ENCODE measurements around the gene PDXP. TPM values are rescaled to one million over a fixed set of nuclear protein-coding genes. Genes with fewer than 3 reads are reported as not detected.

The PDXP gene
- total and polyA plus RNA-seq, 2 of the 13 experiments (the other 11 are each of a cell fraction or from before 2014, with no cell fraction given): 58.2 to 70.6 TPM

DNA sequence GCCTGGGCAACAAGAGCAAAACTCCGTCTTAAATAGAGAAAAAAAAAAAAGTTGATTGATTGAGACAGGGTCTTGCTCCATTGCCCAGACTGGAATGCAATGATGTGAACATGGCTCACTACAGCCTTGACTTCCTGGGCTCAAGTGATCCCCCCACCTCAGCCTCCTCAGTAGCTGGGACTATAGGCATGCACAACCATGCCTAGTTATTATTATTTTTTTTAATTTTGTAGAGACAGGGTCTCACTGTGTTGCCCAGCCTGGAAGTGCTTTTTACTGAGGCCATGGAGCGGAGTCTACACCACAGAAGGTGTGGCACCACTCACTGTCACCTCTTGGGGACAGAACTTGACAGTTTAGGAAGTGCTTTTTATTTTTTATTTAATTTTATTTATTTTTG is 56.1 kb downstream of the PDXP start:
- BruUV-seq (replicated peaks): no TSS peak
- 95% methylated on average over 2 of the region's 2 CpGs for WGBS (ENCODE audit: low lambda C conversion rate)
- in situ Hi-C loops (cut with HindIII; ENCODE audit: extremely low pct_ligation_motif_present, low pct_unique_long_range_greater_than_20kb): no loop called here

DNA sequence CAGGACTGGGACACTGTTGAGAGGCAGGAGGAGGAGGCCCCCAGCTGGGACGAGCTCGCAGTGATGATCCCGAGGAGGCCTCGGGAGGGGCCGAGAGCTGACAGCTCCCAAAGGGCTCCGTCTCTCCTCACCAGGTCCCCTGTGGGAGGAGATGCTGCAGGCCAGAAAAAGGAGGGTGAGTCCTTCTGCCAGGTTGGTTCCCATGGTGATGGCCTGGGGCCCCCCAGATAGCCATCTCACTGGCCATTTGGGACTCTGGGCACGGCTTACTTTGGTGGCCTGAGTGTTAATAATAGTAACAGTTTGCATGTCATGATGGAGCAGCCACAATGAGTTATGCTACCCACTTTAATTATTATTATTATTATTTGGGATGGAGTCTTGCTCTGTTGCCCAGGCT is 57.2 kb downstream of the PDXP start:
- no TSS peak for BruUV-seq (replicated peaks)
- ChIA-PET POLR2A (no interaction called here), CTCF (ENCODE audit: low intra/inter-chr PET ratio, low total read pairs) (no interaction called here)
- Histone ChIP-seq H3K9me3 (ENCODE audit: low read length) (no peaks in the 10 kb centered on the region), H3K4me3 (replicated peaks in 1 of 3; ENCODE audit: insufficient read depth in 1 of 3, low read depth in 2 of 3, low read length in 3 of 3) (no peak overlapping the region), H3K79me2 (ENCODE audit: insufficient read depth, low read length) (no peaks in the 10 kb centered on the region), H3K27me3 (ENCODE audit: control insufficient read depth in 1 of 2, insufficient read depth in 2 of 2, low read length in 2 of 2) (no peaks in the 10 kb centered on the region), H3K4me2 (ENCODE audit: low read depth, low read length) (no peak overlapping the region), H3K9ac (ENCODE audit: insufficient read depth, low read depth, low read length) (no peak overlapping the region), H3K27ac (ENCODE audit: extremely low read length, insufficient read depth, low read length) (no peak overlapping the region), H3K36me3 (replicated peaks in 1 of 2; ENCODE audit: control insufficient read depth in 1 of 2, insufficient read depth in 2 of 2, low read length in 2 of 2) (peaks cover 0 to 3% of the 10 kb centered on the region in 2 experiments; a peak in 2 of 5 replicates), H4K20me1 (ENCODE audit: insufficient read depth, low read length) (no peaks in the 10 kb centered on the region), H2AFZ (ENCODE audit: low read length) (no peak overlapping the region), H3K4me1 (ENCODE audit: insufficient read depth, low read length) (no peaks in the 10 kb centered on the region)
- WGBS (ENCODE audit: low lambda C conversion rate): 96% methylated on average over 7 of the region's 7 CpGs
- DNase-seq (ENCODE audit: low spot score) (no peak), FAIRE-seq (no peak), ATAC-seq (no peak)
- in situ Hi-C loops (cut with HindIII; ENCODE audit: extremely low pct_ligation_motif_present, low pct_unique_long_range_greater_than_20kb): no loop called here
- intact Hi-C loops (cut with micrococcal nuclease; ENCODE audit: unreplicated experiment): no loop called here
- TF ChIP-seq ZNF589 (CRISPR knock-in tag; conservative IDR thresholded peaks at IDR 0.05) (no peak), ZNF772 (CRISPR knock-in tag; IDR thresholded peaks at IDR 0.05) (no peak), ZFP1 (CRISPR knock-in tag; IDR thresholded peaks at IDR 0.05) (no peak), HNF4A (CRISPR knock-in tag; IDR thresholded peaks at IDR 0.05) (no peak), ZNF101 (CRISPR knock-in tag; IDR thresholded peaks at IDR 0.05; ENCODE audit: borderline replicate concordance, low read depth) (no peak), MIER2 (CRISPR knock-in tag; IDR thresholded peaks at IDR 0.05) (no peak), CBFB (CRISPR knock-in tag; IDR thresholded peaks at IDR 0.05) (no peak), MAFF (IDR thresholded peaks at IDR 0.05; ENCODE audit: low read depth, low read length) (no peak), ZNF260 (CRISPR knock-in tag; IDR thresholded peaks at IDR 0.05; ENCODE audit: borderline replicate concordance, low read depth) (no peak), ZNF557 (CRISPR knock-in tag; IDR thresholded peaks at IDR 0.05) (no peak)
- TF ChIP-seq, protein P1, sequence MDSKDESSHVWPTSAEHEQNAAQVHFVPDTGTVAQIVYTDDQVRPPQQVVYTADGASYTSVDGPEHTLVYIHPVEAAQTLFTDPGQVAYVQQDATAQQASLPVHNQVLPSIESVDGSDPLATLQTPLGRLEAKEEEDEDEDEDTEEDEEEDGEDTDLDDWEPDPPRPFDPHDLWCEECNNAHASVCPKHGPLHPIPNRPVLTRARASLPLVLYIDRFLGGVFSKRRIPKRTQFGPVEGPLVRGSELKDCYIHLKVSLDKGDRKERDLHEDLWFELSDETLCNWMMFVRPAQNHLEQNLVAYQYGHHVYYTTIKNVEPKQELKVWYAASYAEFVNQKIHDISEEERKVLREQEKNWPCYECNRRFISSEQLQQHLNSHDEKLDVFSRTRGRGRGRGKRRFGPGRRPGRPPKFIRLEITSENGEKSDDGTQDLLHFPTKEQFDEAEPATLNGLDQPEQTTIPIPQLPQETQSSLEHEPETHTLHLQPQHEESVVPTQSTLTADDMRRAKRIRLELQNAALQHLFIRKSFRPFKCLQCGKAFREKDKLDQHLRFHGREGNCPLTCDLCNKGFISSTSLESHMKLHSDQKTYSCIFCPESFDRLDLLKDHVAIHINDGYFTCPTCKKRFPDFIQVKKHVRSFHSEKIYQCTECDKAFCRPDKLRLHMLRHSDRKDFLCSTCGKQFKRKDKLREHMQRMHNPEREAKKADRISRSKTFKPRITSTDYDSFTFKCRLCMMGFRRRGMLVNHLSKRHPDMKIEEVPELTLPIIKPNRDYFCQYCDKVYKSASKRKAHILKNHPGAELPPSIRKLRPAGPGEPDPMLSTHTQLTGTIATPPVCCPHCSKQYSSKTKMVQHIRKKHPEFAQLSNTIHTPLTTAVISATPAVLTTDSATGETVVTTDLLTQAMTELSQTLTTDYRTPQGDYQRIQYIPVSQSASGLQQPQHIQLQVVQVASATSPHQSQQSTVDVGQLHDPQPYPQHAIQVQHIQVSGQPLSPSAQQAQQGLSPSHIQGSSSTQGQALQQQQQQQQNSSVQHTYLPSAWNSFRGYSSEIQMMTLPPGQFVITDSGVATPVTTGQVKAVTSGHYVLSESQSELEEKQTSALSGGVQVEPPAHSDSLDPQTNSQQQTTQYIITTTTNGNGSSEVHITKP (CRISPR knock-in tag; IDR thresholded peaks at IDR 0.05; ENCODE audit: low read depth): no peak

More for the DNA sequence above, 56.1 kb downstream of the PDXP start:
- DNase-seq (ENCODE audit: low spot score) (no peak), ATAC-seq (no peak), FAIRE-seq (no peak)
- H3K9me3 ChIP-seq (ENCODE audit: low read length): no peaks in the 10 kb centered on the region
- no peak overlapping the region for H2AFZ ChIP-seq (ENCODE audit: low read length)
- H3K4me3 ChIP-seq (replicated peaks in 1 of 3; ENCODE audit: insufficient read depth in 1 of 3, low read depth in 2 of 3, low read length in 3 of 3): no peak overlapping the region
- ChIA-PET CTCF (ENCODE audit: low intra/inter-chr PET ratio, low total read pairs) (no interaction called here), POLR2A (no interaction called here)
- H3K9ac ChIP-seq (ENCODE audit: insufficient read depth, low read depth, low read length): no peak overlapping the region
- H3K4me2 ChIP-seq (ENCODE audit: low read depth, low read length): no peak overlapping the region
- no peaks in the 10 kb centered on the region; a peak in 1 of 5 replicates for H3K27me3 ChIP-seq (ENCODE audit: control insufficient read depth in 1 of 2, insufficient read depth in 2 of 2, low read length in 2 of 2)
- peaks cover 0 to 3% of the 10 kb centered on the region in 2 experiments; a peak in 2 of 5 replicates for H3K36me3 ChIP-seq (replicated peaks in 1 of 2; ENCODE audit: control insufficient read depth in 1 of 2, insufficient read depth in 2 of 2, low read length in 2 of 2)
- H3K27ac ChIP-seq (ENCODE audit: extremely low read length, insufficient read depth, low read length): no peak overlapping the region
- no peaks in the 10 kb centered on the region for H4K20me1 ChIP-seq (ENCODE audit: insufficient read depth, low read length)
- TF ChIP-seq RARA (CRISPR knock-in tag; IDR thresholded peaks at IDR 0.05) (no peak), ZNF569 (CRISPR knock-in tag; IDR thresholded peaks at IDR 0.05; ENCODE audit: borderline replicate concordance) (no peak), ESRRA (CRISPR knock-in tag; IDR thresholded peaks at IDR 0.05; ENCODE audit: low read depth) (no peak), ZNF558 (CRISPR knock-in tag; IDR thresholded peaks at IDR 0.05; ENCODE audit: borderline replicate concordance) (no peak), FOXA3 (CRISPR knock-in tag; IDR thresholded peaks at IDR 0.05) (no peak), IRX3 (CRISPR knock-in tag; IDR thresholded peaks at IDR 0.05; ENCODE audit: borderline replicate concordance, low read depth) (no peak)
- TF ChIP-seq, protein P2, sequence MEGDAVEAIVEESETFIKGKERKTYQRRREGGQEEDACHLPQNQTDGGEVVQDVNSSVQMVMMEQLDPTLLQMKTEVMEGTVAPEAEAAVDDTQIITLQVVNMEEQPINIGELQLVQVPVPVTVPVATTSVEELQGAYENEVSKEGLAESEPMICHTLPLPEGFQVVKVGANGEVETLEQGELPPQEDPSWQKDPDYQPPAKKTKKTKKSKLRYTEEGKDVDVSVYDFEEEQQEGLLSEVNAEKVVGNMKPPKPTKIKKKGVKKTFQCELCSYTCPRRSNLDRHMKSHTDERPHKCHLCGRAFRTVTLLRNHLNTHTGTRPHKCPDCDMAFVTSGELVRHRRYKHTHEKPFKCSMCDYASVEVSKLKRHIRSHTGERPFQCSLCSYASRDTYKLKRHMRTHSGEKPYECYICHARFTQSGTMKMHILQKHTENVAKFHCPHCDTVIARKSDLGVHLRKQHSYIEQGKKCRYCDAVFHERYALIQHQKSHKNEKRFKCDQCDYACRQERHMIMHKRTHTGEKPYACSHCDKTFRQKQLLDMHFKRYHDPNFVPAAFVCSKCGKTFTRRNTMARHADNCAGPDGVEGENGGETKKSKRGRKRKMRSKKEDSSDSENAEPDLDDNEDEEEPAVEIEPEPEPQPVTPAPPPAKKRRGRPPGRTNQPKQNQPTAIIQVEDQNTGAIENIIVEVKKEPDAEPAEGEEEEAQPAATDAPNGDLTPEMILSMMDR (CRISPR knock-in tag; IDR thresholded peaks at IDR 0.05): no peak
- no peaks in the 10 kb centered on the region for H3K79me2 ChIP-seq (ENCODE audit: insufficient read depth, low read length)
- intact Hi-C loops (cut with micrococcal nuclease; ENCODE audit: unreplicated experiment): no loop called here
- no peaks in the 10 kb centered on the region for H3K4me1 ChIP-seq (ENCODE audit: insufficient read depth, low read length)

All from HepG2 (cell line).